GM20000 (cell line): ENCODE measurements around the gene DCX.

Experiments used
- DNase-seq: peaks from one replicate; pipeline ENCODE4 v3.0.0; 2012; ENCODE audit warnings: low spot score
- CTCF ChIP-seq: IDR thresholded peaks from 2 replicates; pipeline ENCODE4 v1.5.1; 2012; ENCODE audit warnings: mild to moderate bottlenecking, control low read depth; ENCODE audit errors: extremely low read depth, missing control alignments

Gene DCX

GRCh38 chrX:111284631-111285293 lies 127.2 kb downstream of the DCX start:
- TF ChIP-seq CTCF: no peak
- no peak for DNase-seq

- TF ChIP-seq CTCF: no peak
- DNase-seq: no peak
Observed at GRCh38 chrX:111283446-111283845, 128.5 kb downstream of the DCX start.

GRCh38 chrX:111282991-111283390 lies 129.0 kb downstream of the DCX start:
- no peak for DNase-seq
- TF ChIP-seq CTCF: no peak

GRCh38 chrX:111282139-111282538 lies 129.9 kb downstream of the DCX start:
- TF ChIP-seq CTCF: no peak

GRCh38 chrX:111270339-111270738 lies 141.7 kb downstream of the DCX start, which contains the start of gene CAPN6:
Gene CAPN6 (minus strand): TSS chrX:111270483. CDS start chrX:111263936, 6,547 bp downstream.
- no peak for DNase-seq
- no peak for TF ChIP-seq CTCF

More at GRCh38 chrX:111282139-111282538, 129.9 kb downstream of the DCX start:
- no peak for DNase-seq

GRCh38 chrX:111268506-111268905 lies 143.5 kb downstream of the DCX start:
- no peak for TF ChIP-seq CTCF
- no peak for DNase-seq

GRCh38 chrX:111265486-111265885 lies 146.5 kb downstream of the DCX start:
- TF ChIP-seq CTCF: no peak
- no peak for DNase-seq
